NCI-H146 (cell line): Measurements from ENCODE around the gene CRY2.
"Not testable (repeated sequence)": the region's sequence is repeated elsewhere in the genome, so short reads cannot be mapped to it uniquely, and the experiment has no call there.

Experiments
- DNase-seq: peaks from one replicate; lab custom pipeline; 2025; lab: John Stamatoyannopoulos, UW

CRY2 gene

GRCh38 chr11:45899448-45900174, 52.3 kb downstream of the CRY2 start:
- DNase-seq, result peak; percentile 95

GRCh38 chr11:45900175-45900800, 53.0 kb downstream of the CRY2 start:
- DNase-seq, result peak; percentile 16

GRCh38 chr11:45900916-45901617, 53.8 kb downstream of the CRY2 start:
- no peak for DNase-seq

GRCh38 chr11:45901626-45902025, 54.4 kb downstream of the CRY2 start:
- DNase-seq, result no peak

GRCh38 chr11:45902452-45903380, 55.4 kb downstream of the CRY2 start:
- DNase-seq, result no peak

GRCh38 chr11:45904309-45904915, 57.1 kb downstream of the CRY2 start:
- no peak for DNase-seq

GRCh38 chr11:45905095-45905494, 57.8 kb downstream of the CRY2 start:
- DNase-seq, result no peak

- DNase-seq, result not testable (repeated sequence)
Measured at GRCh38 chr11:45905576-45905975, 58.3 kb downstream of the CRY2 start.

- DNase-seq, result no peak
Measured at GRCh38 chr11:45906096-45906682, 58.9 kb downstream of the CRY2 start.

- DNase-seq, result no peak
Measured at GRCh38 chr11:45906965-45907611, 59.8 kb downstream of the CRY2 start, which contains the start of gene FREY1. Gene FREY1 (minus strand): TSS chr11:45907271. CDS start chr11:45907245, 26 bp downstream.

GRCh38 chr11:45907911-45908370, 60.7 kb downstream of the CRY2 start:
- no peak for DNase-seq

- DNase-seq, result no peak
Measured at GRCh38 chr11:45909594-45910475, 62.6 kb downstream of the CRY2 start.

- DNase-seq, result no peak
Measured at GRCh38 chr11:45910623-45911022, 63.3 kb downstream of the CRY2 start.

GRCh38 chr11:45913514-45913913, 66.2 kb downstream of the CRY2 start:
- DNase-seq, result no peak

GRCh38 chr11:45913942-45914635, 66.8 kb downstream of the CRY2 start:
- no peak for DNase-seq

GRCh38 chr11:45915446-45915845, 68.2 kb downstream of the CRY2 start:
- DNase-seq, result no peak

GRCh38 chr11:45917286-45917622, 70.0 kb downstream of the CRY2 start:
- DNase-seq, result no peak

- DNase-seq, result peak; percentile 99
Measured at GRCh38 chr11:45917623-45918330, 70.5 kb downstream of the CRY2 start, which contains the start of gene PEX16. Gene PEX16 (minus strand): TSS chr11:45917877. CDS start chr11:45917811, 66 bp downstream.
